Measurements from ENCODE around the gene ANKRD29. TPM values are rescaled to one million over a fixed set of nuclear protein-coding genes. Genes with fewer than 3 reads are reported as not detected.

The ANKRD29 gene
- total RNA-seq, 1 donor from 2014 or later = 9.2 TPM

DNA sequence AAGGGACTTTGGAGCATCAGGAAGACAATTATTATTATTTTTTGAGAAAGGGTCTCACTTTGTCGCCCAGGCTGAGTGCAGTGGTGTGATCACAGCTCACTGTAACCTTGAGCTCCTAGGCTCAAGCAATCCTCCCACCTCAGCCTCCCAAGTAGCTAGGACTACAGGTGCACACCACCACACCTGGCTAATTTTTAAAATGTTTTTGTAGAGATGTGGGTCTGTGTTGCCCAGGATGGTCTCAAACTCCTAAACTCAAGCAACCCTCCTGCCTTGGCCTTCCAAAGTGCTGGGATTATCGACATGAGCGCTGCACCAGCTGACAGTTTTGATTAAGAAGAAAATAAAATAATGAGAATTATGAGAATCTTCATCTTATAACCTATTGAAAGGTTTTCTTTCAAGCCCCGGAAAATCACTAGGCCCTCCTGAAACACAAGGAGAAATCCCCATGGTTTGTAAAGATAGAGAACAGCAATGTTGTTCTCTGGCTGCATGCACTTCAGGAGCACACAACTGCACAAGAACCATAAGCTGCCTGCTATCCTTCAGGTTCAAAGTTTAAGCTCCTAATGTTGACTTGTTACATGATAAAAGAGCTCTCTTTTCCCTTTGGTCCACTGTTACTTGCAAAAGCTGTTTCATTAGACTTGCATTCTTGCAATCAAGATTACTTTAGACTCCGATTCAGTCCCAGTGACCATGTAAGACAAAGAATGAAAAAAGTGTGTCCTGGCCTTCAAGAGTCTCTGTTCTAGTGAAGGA lies 93.2 kb downstream of the ANKRD29 start:
- H3K4me3 ChIP-seq = no peak overlapping the region
- TF ChIP-seq, protein P1, sequence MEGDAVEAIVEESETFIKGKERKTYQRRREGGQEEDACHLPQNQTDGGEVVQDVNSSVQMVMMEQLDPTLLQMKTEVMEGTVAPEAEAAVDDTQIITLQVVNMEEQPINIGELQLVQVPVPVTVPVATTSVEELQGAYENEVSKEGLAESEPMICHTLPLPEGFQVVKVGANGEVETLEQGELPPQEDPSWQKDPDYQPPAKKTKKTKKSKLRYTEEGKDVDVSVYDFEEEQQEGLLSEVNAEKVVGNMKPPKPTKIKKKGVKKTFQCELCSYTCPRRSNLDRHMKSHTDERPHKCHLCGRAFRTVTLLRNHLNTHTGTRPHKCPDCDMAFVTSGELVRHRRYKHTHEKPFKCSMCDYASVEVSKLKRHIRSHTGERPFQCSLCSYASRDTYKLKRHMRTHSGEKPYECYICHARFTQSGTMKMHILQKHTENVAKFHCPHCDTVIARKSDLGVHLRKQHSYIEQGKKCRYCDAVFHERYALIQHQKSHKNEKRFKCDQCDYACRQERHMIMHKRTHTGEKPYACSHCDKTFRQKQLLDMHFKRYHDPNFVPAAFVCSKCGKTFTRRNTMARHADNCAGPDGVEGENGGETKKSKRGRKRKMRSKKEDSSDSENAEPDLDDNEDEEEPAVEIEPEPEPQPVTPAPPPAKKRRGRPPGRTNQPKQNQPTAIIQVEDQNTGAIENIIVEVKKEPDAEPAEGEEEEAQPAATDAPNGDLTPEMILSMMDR (IDR thresholded peaks at IDR 0.05; ENCODE audit: borderline replicate concordance) = no peak
- peaks cover 29% of the 10 kb centered on the region for H3K4me1 ChIP-seq
- no peak for DNase-seq
- intact Hi-C loops (cut with micrococcal nuclease) = no loop called here
- H3K27ac ChIP-seq (replicated peaks) = no peak overlapping the region
- peaks cover 65% of the 10 kb centered on the region for H3K36me3 ChIP-seq
- no peaks in the 10 kb centered on the region for H3K9me3 ChIP-seq (replicated peaks)
- no peaks in the 10 kb centered on the region for H3K27me3 ChIP-seq (ENCODE audit: low read depth)

DNA sequence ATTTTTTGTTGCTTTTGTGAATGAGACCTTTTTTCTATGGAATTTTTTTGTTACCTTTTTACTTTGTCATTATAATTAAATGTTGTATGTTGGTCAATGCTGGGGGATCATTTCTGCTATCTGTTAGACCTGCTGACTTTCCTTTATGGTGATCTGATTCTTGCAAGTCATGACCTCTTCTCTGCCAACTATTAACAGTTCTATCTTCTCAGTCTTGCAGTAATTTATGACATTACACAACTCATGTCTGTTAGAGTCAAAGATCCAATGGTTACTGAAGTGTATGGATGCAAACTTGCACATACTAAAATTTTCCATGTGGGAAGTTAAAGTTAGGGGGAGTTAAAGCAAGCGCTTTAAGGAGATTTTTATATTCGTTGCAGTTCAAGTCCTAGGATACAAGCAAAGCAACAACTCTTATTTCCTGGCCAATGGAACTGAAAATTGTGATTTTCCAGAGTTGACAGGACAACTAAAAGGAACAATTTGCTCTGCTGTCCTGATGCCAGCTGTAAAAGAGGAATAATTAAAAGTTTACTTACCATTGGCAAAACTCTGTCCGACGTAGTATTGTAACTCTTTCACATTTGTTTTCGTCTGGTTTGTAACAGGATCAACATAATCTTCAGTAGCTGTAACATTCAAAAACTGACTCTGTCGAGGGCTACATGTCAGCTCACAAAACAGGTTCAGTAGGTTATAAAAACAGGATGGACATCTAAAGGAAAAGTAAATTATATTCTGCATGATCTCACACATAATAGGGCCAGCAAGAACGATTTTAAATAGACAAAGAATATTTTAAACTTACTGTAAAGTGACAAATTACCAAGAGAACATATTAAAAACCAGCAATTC lies 94.2 kb downstream of the ANKRD29 start:
- intact Hi-C loops (cut with micrococcal nuclease) = no loop called here
- TF ChIP-seq, protein P1 (IDR thresholded peaks at IDR 0.05; ENCODE audit: borderline replicate concordance) = no peak
- Histone ChIP-seq H3K36me3 (peaks cover 75% of the 10 kb centered on the region), H3K4me3 (no peak overlapping the region), H3K27ac (replicated peaks) (no peak overlapping the region), H3K4me1 (peaks cover 20% of the 10 kb centered on the region), H3K27me3 (ENCODE audit: low read depth) (no peaks in the 10 kb centered on the region), H3K9me3 (replicated peaks) (no peaks in the 10 kb centered on the region)
- DNase-seq = no peak

DNA sequence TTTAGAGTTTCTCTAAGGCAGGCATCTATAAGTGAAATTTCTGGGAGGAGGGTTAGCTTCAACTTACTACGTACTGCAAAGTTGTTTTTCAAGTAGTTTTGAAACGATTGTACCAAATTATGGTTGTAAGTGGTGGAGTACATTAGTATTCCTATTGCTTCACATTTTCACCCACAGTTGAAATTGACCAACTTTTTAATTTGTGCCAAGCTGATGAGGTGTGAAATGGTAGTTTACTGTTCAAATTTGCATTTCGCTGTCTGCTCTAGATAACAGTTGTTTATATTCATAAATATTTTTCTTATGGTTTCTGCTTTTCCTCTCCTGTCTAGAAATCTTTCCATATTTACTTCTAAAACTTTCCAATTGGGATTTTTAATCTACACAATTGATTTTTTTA lies 95.0 kb downstream of the ANKRD29 start:
- no peak for DNase-seq

DNA sequence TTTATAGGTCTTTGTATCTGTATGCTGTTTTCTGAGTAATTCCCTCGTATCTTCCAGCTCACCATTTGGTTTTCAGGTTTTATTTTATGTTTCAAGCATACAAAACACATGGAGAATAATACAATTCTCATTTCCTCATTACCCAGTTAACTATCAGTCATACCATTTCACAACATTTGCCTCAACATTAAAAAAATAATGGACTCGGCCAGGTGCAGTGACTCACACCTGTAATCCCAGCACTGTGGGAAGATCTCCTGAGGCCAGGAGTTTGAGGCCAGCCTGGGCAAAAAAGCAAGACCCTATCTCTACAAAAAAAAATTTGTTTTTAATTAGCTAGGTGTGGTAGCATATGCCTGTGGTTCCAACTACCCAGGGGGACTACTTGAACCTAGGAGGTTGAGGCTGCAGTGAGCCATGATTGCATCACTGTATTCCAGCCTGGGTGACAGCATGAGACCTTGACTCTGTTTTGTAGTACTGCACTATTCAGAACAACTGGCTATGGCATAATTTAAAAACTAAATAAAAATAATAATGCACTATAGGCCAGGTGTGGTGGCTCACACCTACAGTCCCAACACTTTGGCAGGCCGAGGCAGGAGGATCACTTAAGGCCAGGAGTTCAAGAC lies 96.7 kb downstream of the ANKRD29 start:
- TF ChIP-seq, protein P1 (IDR thresholded peaks at IDR 0.05; ENCODE audit: borderline replicate concordance) = no peak
- H3K27me3 ChIP-seq (ENCODE audit: low read depth) = no peaks in the 10 kb centered on the region
- H3K4me3 ChIP-seq = no peak overlapping the region
- peaks cover 84% of the 10 kb centered on the region for H3K36me3 ChIP-seq
- DNase-seq = no peak
- H3K27ac ChIP-seq (replicated peaks) = no peak overlapping the region
- intact Hi-C loops (cut with micrococcal nuclease) = no loop called here
- H3K9me3 ChIP-seq (replicated peaks) = no peaks in the 10 kb centered on the region
- H3K4me1 ChIP-seq = no peaks in the 10 kb centered on the region

More for the DNA sequence above, 95.0 kb downstream of the ANKRD29 start:
- no peaks in the 10 kb centered on the region for H3K27me3 ChIP-seq (ENCODE audit: low read depth)
- H3K27ac ChIP-seq (replicated peaks) = no peak overlapping the region
- peaks cover 11% of the 10 kb centered on the region for H3K4me1 ChIP-seq
- H3K9me3 ChIP-seq (replicated peaks) = no peaks in the 10 kb centered on the region
- intact Hi-C loops (cut with micrococcal nuclease) = no loop called here
- no peak overlapping the region for H3K4me3 ChIP-seq
- H3K36me3 ChIP-seq = peaks cover 79% of the 10 kb centered on the region
- TF ChIP-seq, protein P1 (IDR thresholded peaks at IDR 0.05; ENCODE audit: borderline replicate concordance) = no peak

DNA sequence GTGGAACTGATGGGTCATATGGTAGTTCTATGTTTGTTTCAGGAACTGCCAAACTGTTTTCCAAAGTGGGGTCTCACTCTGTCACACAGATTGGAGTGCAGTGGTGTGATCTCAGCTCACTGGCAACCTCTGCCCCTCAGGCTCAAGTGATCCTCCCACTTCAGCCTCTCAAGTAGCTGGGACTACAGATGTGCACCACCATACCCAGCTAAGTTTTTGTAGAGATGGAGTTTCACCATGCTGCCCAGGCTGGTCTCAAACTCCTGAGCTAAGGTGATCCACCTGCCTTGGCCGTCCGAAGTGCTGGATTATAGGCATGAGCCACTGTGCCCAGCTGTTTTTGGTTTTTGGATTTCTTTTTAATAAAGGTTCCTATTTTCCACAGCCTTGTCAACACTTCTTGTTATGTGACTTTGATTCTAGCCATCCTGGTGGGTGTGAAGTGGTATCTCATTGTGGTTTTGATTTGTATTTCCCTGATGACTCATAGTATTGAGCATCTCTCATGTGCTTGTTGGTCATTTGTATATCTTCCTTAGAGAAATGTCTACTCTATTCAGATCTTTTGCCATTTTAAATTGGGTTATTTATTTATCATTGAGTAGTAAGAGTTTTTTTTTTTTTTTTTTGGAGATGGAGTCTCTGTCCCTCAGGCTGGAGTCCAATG lies 99.2 kb downstream of the ANKRD29 start:
- intact Hi-C loops (cut with micrococcal nuclease) = no loop called here
- Histone ChIP-seq H3K4me1 (no peaks in the 10 kb centered on the region), H3K27me3 (ENCODE audit: low read depth) (no peaks in the 10 kb centered on the region), H3K4me3 (no peak overlapping the region), H3K36me3 (peaks cover 85% of the 10 kb centered on the region), H3K27ac (replicated peaks) (no peak overlapping the region), H3K9me3 (replicated peaks) (no peaks in the 10 kb centered on the region)
- TF ChIP-seq, protein P1 (IDR thresholded peaks at IDR 0.05; ENCODE audit: borderline replicate concordance) = no peak
- DNase-seq = no peak
